Hypothalamus (tissue), 51 donors: ENCODE data around the gene PKD2.
"Not testable (repeated sequence)": the region's sequence is repeated elsewhere in the genome, so short reads cannot be mapped to it uniquely, and the experiment has no call there.

ENCODE experiments used
- DNase-seq, 51 donors: peaks; one replicate each; lab custom pipeline; 2025; lab: John Stamatoyannopoulos, UW

PKD2 gene

DNA sequence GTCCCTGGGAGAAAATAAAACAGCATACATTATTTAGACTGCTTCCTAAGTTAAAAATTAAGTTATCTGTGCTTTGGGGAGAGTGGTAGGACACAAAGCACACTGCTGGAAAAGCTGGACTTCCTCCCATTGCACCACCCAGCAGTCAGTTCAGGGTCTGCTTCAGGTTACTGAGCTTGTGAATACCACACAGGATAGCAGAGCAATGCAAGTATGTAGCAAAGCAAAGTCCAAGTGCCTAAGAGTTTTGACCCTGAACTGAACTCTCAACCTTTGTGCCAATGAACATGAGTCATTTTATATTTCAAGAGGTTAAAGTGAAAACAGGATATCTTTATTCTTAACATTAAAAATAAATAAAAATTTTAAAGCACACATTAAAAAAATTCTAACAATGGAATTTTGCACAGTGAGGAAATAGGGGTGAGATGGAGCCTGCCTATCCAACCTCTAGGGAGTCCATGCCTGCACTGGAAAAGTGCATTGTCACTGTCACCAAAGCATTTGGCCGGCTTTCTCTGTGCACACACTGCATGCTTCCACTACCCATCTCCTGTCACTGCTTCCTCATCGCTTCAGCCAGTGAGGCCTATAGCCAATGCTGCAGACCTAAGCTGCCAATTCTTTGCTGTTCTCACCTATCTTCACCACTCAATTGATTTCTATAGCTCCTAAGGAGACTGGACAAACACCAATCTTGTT is 100.1 kb downstream of the PKD2 start:
- peak in 1 of 51 donors; percentile 5 for DNase-seq

DNA sequence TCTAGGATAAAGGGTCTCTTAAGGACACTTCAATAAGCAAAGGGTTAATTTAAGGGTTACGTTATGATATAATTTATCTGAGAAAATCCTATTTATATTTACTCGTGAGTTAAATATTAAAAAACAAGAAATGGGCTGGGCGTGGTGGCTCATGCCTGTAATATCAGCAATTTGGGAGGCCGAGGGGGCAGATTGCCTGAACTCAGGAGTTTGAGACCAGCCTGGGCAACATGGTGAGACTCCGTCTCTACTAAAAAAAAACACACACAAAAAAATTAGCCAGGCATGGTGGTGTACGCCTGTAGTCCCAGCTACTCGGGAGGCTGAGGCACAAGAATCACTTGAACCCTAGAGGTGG is 100.7 kb downstream of the PKD2 start:
- not testable (repeated sequence) for DNase-seq

DNA sequence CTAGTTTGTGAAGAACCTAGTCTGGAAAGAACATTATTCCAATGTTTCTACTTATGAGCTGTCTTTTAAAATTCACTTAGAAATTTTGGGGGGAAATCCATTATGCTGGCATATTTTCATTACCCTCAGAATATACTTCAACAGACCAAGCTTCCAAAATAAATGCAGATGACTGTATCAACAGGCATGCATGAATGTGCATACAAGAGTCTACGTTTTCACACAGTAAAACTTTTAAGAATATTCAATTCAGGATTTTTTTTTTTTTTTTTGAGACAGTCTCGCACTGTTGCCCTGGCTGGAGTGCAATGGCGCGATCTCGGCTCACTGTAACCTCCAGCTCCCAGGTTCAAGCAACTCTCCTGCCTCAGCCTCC is 101.3 kb downstream of the PKD2 start:
- no peak for DNase-seq

DNA sequence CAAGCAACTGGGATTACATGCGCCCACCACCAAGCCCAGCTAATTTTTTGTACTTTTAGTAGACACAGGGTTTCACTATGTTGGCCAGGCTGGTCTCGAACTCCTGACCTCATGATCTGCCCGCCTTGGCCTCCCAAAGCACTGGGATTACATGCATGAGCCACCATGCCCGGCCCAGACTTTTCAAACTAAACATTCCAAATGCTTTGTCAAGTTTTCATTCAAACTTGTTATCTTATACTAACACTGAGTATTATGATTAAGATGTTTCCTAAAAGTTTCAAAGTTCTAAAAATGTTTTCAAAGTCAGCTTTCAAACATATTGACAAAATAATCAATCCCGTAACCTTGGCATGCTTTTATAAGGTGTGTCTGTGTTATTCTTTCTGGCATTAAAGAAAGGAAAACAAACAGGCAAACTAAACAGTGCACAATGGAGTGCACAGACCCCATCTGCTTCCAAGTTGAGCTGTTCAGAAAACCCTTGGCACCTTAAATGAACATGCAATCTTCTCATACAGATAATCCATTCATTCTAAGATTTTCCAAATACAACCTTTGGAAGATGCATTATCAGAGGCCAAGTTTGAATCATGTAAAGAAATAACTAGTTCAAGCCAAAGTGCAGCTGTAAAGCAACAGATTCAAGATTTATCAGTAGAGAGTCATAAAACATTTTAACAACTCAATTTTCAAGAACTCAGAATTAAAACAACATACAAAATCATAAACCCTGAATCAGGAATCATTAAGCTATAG is 101.9 kb downstream of the PKD2 start:
- DNase-seq, result no peak

DNA sequence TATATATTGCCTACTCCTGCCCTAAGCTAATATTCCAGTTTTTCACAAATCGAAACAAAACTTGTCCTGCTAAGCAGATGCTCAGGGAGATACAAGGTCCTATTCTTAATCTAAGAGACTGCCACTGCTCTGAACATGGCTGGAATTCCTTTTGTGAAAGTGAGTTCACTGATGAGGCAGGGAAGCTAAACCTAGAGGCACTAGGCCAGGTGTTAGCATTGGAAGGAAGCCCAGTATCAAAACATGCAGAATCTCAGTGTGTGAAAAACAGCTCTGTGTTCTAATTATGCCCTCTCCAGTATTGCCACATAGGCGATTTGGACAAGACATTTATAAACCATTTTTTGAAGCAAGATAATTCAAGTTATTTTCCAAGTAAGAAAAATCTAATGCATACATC is 103.4 kb downstream of the PKD2 start:
- no peak for DNase-seq

DNA sequence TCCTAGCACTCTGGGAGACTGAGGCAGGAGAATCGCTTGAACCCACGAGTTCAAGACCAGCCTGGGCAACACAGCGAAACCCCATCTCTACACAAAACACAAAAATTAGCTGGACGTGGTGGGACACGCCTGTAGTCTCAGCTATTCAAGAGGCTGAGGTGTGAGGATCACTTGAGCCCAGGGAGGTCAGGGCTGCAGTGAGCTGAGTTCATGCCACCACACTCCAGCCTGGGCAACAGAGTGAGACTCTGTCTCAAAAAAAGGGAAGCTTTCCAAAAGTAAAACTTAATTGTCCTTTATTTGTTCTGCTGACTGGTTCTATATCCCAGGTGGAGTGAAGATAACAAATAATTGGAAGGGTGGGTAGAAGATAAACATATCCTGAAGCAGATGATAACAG is 105.4 kb downstream of the PKD2 start:
- DNase-seq, result no peak

DNA sequence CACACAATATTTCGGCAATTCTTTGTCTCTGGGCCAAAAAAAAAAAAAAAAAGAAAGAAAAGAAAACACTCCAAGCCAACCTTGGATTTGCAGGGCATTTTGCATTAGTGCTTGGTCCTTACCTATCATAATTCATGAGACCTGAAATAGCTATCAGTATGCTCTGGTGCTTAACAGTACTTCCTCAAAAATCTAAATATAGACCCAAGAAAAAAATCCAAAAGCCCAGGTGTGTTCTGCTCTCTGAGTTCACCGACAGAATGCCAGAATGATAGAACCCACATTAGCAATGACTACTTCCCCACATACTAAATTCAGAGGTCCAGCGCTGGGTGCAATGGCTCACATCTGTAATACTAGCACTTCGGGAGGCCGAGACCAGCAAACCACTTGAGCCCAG is 108.2 kb downstream of the PKD2 start:
- no peak for DNase-seq

DNA sequence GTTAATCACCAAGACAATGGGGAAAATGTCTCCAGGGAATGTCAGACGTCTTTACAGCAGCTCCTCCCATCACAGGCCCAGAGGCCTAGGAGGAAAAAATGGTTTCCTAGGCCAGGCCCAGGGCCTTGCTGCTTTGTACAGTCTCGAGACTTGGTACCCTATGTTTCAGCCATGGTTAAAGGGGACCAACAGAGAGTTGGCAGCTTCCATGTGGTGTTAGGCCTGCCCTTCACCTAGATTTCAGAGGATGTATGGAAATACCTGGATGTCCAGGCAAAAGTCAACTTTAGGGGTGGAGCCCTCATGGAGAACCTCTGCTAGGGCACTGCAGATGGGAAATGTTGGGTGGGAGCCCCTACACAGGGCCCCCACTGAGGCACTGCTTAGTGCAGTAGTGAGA is 112.5 kb downstream of the PKD2 start:
- DNase-seq, result no peak

DNA sequence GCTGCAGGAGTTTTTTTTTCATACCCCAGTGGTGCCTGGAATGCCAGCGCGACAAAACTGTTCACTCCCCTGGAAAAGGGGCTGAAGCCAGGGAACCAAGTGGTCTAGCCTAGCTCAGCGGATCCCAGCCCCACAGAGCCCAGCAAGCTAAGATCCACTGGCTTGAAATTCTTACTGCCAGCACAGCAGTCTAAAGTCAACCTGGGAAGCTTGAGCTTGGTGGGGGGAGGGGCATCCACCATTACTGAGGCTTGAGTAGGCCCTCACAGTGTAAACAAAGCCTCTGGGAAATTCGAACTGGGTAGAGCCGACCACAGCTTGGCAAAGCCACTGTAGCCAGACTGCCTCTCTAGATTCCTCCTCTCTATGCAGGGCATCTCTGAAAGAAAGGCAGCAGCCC is 114.8 kb downstream of the PKD2 start:
- DNase-seq, result not testable (repeated sequence)
